ENCODE results near the gene MCRIP2. TPM values are rescaled to one million over a fixed set of nuclear protein-coding genes. Genes with fewer than 3 reads are reported as not detected.

Gene MCRIP2
- total RNA-seq, 4 donors from 2014 or later = 20.8 to 37.7 (median 32.4) TPM

- TF ChIP-seq EP300 (IDR thresholded peaks at IDR 0.05) (no peak), CTCF (IDR thresholded peaks at IDR 0.05) (no peak), POLR2A (IDR thresholded peaks at IDR 0.05) (no peak)
- H3K27ac ChIP-seq = no peak overlapping the region
Observed at GRCh38 chr16:598823-599739, 42.5 kb upstream of the MCRIP2 start.

GRCh38 chr16:600781-601180, 40.8 kb upstream of the MCRIP2 start:
- H3K27ac ChIP-seq = no peak overlapping the region
- TF ChIP-seq EP300 (IDR thresholded peaks at IDR 0.05) (no peak), CTCF (IDR thresholded peaks at IDR 0.05) (no peak), POLR2A (IDR thresholded peaks at IDR 0.05) (no peak)
- peaks cover 0 to 34% (median 4%) of the 10 kb centered on the region in 3 donors for H3K36me3 ChIP-seq
- DNase-seq (ENCODE audit: low spot score in 2 of 2) = no peak
- no peaks in the 10 kb centered on the region for H3K27me3 ChIP-seq
- H3K9me3 ChIP-seq = no peaks in the 10 kb centered on the region
- no peaks in the 10 kb centered on the region for H3K4me1 ChIP-seq
- 54 to 61% methylated on average over 7 of the region's 7 CpGs for WGBS, 2 donors
- no peak overlapping the region for H3K4me3 ChIP-seq

More at GRCh38 chr16:598823-599739, 42.5 kb upstream of the MCRIP2 start:
- peaks cover 0 to 13% (median 0%) of the 10 kb centered on the region in 4 donors for H3K4me1 ChIP-seq
- H3K36me3 ChIP-seq = peaks cover 0 to 41% (median 4%) of the 10 kb centered on the region in 3 donors
- H3K27me3 ChIP-seq = no peaks in the 10 kb centered on the region
- no peaks in the 10 kb centered on the region for H3K9me3 ChIP-seq
- WGBS, 2 donors = 95 to 97% methylated on average over 36 to 41 of the region's 43 CpGs
- H3K4me3 ChIP-seq = no peak overlapping the region
- DNase-seq (ENCODE audit: low spot score in 2 of 2) = no peak

- H3K4me3 ChIP-seq = no peak overlapping the region
- WGBS, 2 donors = 75 to 77% methylated on average over 5 of the region's 5 CpGs
- H3K9me3 ChIP-seq = no peaks in the 10 kb centered on the region
- peaks cover 0 to 16% (median 4%) of the 10 kb centered on the region in 3 donors for H3K36me3 ChIP-seq
- no peak overlapping the region for H3K27ac ChIP-seq
- peaks cover 0 to 2% (median 0%) of the 10 kb centered on the region in 4 donors for H3K4me1 ChIP-seq
- TF ChIP-seq POLR2A (IDR thresholded peaks at IDR 0.05) (no peak), CTCF (IDR thresholded peaks at IDR 0.05) (no peak)
- DNase-seq (ENCODE audit: low spot score in 2 of 2) = no peak
- H3K27me3 ChIP-seq = no peaks in the 10 kb centered on the region
Observed at GRCh38 chr16:603933-604332, 37.7 kb upstream of the MCRIP2 start.

DNA sequence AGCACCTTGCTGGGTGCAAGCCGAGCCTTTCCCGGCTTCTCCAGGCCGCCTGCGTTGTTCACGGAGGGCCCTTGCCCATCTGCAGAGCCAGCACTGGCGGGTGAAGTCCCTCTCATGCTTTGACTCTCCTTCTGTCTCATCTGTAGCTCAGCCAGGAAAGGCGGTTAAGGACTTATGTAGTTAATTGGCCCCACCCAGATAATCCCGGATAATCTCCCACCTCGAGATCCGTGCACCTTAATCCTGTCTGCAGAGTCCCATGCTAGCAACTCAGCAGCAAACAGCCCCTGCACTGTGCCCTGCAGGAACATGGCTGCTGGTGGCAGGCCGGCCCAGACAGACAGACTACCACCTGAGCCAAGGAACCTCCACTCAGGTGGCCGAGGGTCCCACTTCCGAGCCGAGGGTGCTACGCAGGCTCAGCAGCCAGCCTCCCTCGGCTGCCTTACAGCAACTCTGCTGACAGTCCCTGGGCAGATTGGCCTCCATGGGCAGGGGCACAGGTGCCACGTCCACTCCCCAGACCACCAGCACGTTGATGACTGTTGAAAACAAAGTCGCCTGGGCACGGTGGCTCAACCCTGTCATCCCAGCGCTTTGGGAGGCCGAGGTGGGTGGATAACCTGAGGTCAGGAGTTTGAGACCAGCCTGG, 34.8 kb upstream of the MCRIP2 start:
- Histone ChIP-seq H3K9me3 (no peaks in the 10 kb centered on the region), H3K27me3 (no peaks in the 10 kb centered on the region), H3K4me1 (peaks cover 0 to 26% (median 10%) of the 10 kb centered on the region in 4 donors), H3K36me3 (peaks cover 0 to 11% (median 0%) of the 10 kb centered on the region in 3 donors), H3K27ac (no peak overlapping the region), H3K4me3 (no peak overlapping the region)
- DNase-seq (ENCODE audit: low spot score in 2 of 2) = no peak
- WGBS, 2 donors = 93 to 97% methylated on average over 15 to 21 of the region's 22 CpGs
- TF ChIP-seq CTCF (IDR thresholded peaks at IDR 0.05) (no peak), POLR2A (IDR thresholded peaks at IDR 0.05) (no peak), EP300 (IDR thresholded peaks at IDR 0.05) (no peak)

- 80 to 82% methylated on average over 10 of the region's 10 CpGs for WGBS, 2 donors
- Histone ChIP-seq H3K36me3 (peaks cover 0 to 6% (median 0%) of the 10 kb centered on the region in 3 donors), H3K27ac (no peak overlapping the region), H3K4me3 (no peak overlapping the region), H3K9me3 (no peaks in the 10 kb centered on the region), H3K27me3 (no peaks in the 10 kb centered on the region), H3K4me1 (peaks cover 0 to 26% (median 10%) of the 10 kb centered on the region in 4 donors)
- TF ChIP-seq CTCF (IDR thresholded peaks at IDR 0.05) (no peak), POLR2A (IDR thresholded peaks at IDR 0.05) (no peak), EP300 (IDR thresholded peaks at IDR 0.05) (no peak)
- DNase-seq (ENCODE audit: low spot score in 2 of 2) = no peak
Observed at GRCh38 chr16:608019-608418, 33.6 kb upstream of the MCRIP2 start.

Measured in tibial nerve (tissue), 4 donors.